Left ventricle myocardium superior (tissue), 1 donor: Measurements from ENCODE around the gene MCUR1. TPM values are rescaled to one million over a fixed set of nuclear protein-coding genes. Genes with fewer than 3 reads are reported as not detected.
A peak's percentile ranks its signal among the peaks of the same experiment; 100 is the strongest.
"Not testable (repeated sequence)": the region's sequence is repeated elsewhere in the genome, so short reads cannot be mapped to it uniquely, and the experiment has no call there.

Experiments
- ATAC-seq: fragments of 200-7000 bp; cut with Tn5 transposase; one replicate; pipeline ENCODE4 v1.9.1; 2020; ENCODE audit warnings: mild to moderate bottlenecking, moderate library complexity
- DNase-seq: peaks from one replicate; pipeline ENCODE4 v3.0.0-alpha.2; 2020
- intact Hi-C: fragments of 100-400 bp; cut with micrococcal nuclease; formaldehyde crosslinking; loops from one replicate; pipeline ENCODE4 v1.11.0; 2022
- total RNA-seq: library from RNA; stranded (reverse); fragmentation: NEBNext Ultra II Directional; extraction: Animal tissue kit (Norgen Biotek cat#: 25700); gene quantifications from one replicate; pipeline ENCODE4 v1.2.1, GENCODE V29; 2021
- donor health status: DM: no; HTN: yes; CAD: no; lungs with severe emphysema.

MCUR1 gene
- total RNA-seq, 1 donor from 2014 or later = 30.8 TPM

GRCh38 chr6:13794184-13794583 lies 20.2 kb downstream of the MCUR1 start:
- intact Hi-C loops = no loop called here
- ATAC-seq (no peak), DNase-seq (no peak)

GRCh38 chr6:13789746-13790145 lies 24.6 kb downstream of the MCUR1 start:
- DNase-seq (no peak), ATAC-seq (no peak)
- intact Hi-C loops = no loop called here

GRCh38 chr6:13788820-13789219 lies 25.5 kb downstream of the MCUR1 start:
- intact Hi-C loops = no loop called here
- no peak for ATAC-seq
- no peak for DNase-seq

- intact Hi-C loops = no loop called here
- DNase-seq = no peak
- peak; percentile 64 for ATAC-seq
Observed at GRCh38 chr6:13787137-13787536, 27.2 kb downstream of the MCUR1 start.

- DNase-seq, intact Hi-C loops, ATAC-seq: not testable (repeated sequence)
Observed at GRCh38 chr6:13780162-13780561, 34.2 kb downstream of the MCUR1 start.

- intact Hi-C loops = no loop called here
- DNase-seq = no peak
- no peak for ATAC-seq
Observed at GRCh38 chr6:13778028-13778427, 36.3 kb downstream of the MCUR1 start.

GRCh38 chr6:13776602-13777001 lies 37.8 kb downstream of the MCUR1 start:
- DNase-seq = no peak
- no peak for ATAC-seq
- intact Hi-C loops = no loop called here

GRCh38 chr6:13775466-13775865 lies 38.9 kb downstream of the MCUR1 start:
- DNase-seq, ATAC-seq, intact Hi-C loops: not testable (repeated sequence)

- intact Hi-C loops, ATAC-seq, DNase-seq: not testable (repeated sequence)
Observed at GRCh38 chr6:13772358-13773030, 41.9 kb downstream of the MCUR1 start.

- intact Hi-C loops = no loop called here
- no peak for DNase-seq
- no peak for ATAC-seq
Observed at GRCh38 chr6:13769655-13770053, 44.7 kb downstream of the MCUR1 start.

GRCh38 chr6:13769034-13769654 lies 45.2 kb downstream of the MCUR1 start:
- ATAC-seq (no peak), DNase-seq (no peak)
- intact Hi-C loops = no loop called here

GRCh38 chr6:13767121-13767808 lies 47.1 kb downstream of the MCUR1 start:
- intact Hi-C loops = no loop called here
- DNase-seq = peak; percentile 63
- ATAC-seq = peak; percentile 93

GRCh38 chr6:13766201-13766634 lies 48.1 kb downstream of the MCUR1 start:
- intact Hi-C loops = no loop called here
- DNase-seq (no peak), ATAC-seq (no peak)

- intact Hi-C loops = no loop called here
- DNase-seq = no peak
- ATAC-seq = no peak
Observed at GRCh38 chr6:13765570-13765969, 48.8 kb downstream of the MCUR1 start.

- ATAC-seq (no peak), DNase-seq (no peak)
- intact Hi-C loops = no loop called here
Observed at GRCh38 chr6:13764996-13765395, 49.4 kb downstream of the MCUR1 start.

GRCh38 chr6:13763740-13764381 lies 50.5 kb downstream of the MCUR1 start:
- DNase-seq (no peak), ATAC-seq (no peak)
- intact Hi-C loops = no loop called here

GRCh38 chr6:13762611-13763441 lies 51.5 kb downstream of the MCUR1 start:
- intact Hi-C loops = no loop called here
- no peak for ATAC-seq
- DNase-seq = no peak

- ATAC-seq = no peak
- DNase-seq = no peak
- intact Hi-C loops = no loop called here
Observed at GRCh38 chr6:13761361-13762036, 52.9 kb downstream of the MCUR1 start.
